ENCODE data around the gene MON2. TPM values are rescaled to one million over a fixed set of nuclear protein-coding genes. Genes with fewer than 3 reads are reported as not detected.

MON2 gene
- total RNA-seq, 1 donor from 2014 or later, result 39.7 TPM

Other genes with a start within 250 kb of the MON2 start
- gene USP15, start 206.4 kb upstream of the MON2 start, total RNA-seq, result 56.7 and 56.8 TPM in 2 replicates

Data from dermis blood vessel endothelial cell (primary cell).